NOMO-1 treated with dmso at 0.1 percent for 144 hours (cell line): ENCODE measurements around the gene CXCL12.

ENCODE experiments used
- DNase-seq: peaks from one replicate; lab custom pipeline; 2025; ENCODE audit not compliant: unreplicated experiment; lab: John Stamatoyannopoulos, UW

Gene CXCL12

GRCh38 chr10:44385026-44385695 is at the start of gene CXCL12:
Gene CXCL12 (minus strand): TSS chr10:44385097. CDS start chr10:44385005, 92 bp downstream.
- DNase-seq, result no peak

DNA sequence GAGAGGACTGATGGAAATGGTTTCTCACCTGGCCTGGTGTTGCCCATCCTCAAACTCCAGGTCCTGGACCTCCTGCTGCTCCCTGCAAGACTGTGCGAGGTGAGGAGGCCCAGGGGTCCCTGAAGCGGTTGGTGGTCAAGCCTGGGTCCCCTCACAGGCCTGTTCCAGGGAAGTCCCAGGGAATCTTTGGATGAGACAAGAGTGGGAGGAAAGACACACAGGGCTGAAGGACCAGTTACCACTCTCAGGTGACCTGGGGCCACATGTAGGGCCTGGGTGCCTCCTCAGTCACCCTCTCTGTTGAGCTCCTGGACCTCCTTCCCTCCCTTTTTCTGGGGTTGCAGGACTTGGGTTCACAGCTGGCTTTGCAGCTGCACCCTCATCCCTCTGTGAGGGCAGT is 42.6 kb upstream of the CXCL12 start:
- no peak for DNase-seq

GRCh38 chr10:44427037-44427436 is 42.1 kb upstream of the CXCL12 start:
- no peak for DNase-seq

DNA sequence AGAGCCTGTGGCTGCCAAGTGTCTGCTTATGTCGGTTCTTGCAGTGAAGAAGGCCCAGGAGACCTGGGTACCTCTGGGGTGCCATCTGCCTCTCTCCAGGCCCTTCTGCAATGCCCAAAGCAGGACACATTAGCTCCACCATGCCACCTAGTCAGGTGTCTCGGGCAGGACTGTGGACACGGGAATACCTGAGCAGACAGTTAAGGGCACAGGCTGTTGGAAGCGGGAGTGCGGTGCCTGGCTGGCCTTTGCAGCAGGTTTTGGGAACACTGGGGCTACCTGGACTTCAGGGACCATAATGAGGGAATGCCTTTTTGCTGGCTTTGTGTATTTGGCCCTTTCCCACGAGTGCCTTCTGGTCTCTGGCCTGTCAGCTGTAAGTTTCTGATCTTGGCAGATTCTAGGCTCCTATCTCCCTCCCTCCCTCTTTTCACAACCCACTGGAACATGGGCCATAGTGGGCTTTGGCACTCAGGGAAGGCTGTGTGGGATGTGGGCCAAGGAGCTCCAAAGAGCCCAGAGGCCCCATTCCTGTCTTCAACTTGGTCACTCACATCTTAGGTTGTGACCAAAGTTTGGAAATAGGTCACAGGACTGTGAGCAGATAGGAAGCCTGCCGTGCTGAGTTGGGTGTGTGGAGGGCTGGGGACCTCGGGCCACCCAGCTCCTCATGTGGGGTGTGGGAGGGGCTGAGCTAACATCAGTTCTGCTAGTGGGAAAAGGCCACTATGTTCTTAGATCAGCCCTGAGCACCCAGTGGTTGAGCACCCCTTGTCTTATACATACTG is 41.5 kb upstream of the CXCL12 start:
- no peak for DNase-seq

- no peak for DNase-seq
Measured at GRCh38 chr10:44425466-44425865, 40.6 kb upstream of the CXCL12 start.

DNA sequence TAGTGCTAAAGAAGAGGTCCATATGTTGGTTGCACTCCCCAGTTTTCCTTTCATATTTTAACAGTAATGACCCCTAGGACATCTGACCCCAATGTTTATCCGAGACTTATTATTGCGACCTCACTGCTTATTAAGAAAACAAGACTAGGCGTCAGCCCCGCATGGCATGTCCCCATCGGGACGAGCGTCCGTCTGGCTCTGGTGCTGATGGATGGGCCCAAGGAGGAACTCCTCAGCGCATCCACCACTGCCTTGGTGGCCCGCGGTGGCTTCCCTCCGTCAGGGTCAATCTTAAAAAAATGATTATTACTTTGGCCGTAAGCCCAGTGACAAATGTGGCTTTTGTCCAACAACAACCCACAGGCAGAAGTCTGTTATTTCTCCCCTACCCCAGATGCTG is 40.1 kb upstream of the CXCL12 start:
- no peak for DNase-seq

GRCh38 chr10:44424298-44424697 is 39.4 kb upstream of the CXCL12 start:
- DNase-seq, result no peak

DNA sequence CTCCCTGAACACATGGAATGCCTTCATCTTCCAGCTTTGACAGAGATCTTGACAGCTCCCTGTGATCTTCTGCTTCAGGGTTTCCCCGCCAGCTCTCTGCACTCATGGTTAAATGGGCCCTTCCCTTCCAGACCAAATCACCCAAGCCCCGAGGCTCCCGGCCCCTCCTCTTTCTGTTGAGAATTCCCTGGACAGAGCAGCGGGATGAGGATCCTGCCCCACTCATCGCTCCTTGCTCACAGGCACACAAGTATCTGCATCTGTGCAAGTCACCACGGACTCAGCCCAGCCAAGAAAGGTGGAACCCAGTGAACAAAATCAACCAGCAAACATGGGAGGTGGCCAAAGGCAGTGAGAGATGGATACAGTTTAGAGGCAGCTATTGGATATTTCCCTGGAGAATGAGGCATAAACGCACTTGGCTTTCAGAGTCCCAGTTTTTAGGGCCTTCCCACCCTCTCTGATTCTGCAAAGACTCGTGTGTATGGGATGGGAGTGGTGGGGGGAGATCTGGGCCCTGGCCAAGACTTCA is 37.7 kb upstream of the CXCL12 start:
- DNase-seq, result no peak

DNA sequence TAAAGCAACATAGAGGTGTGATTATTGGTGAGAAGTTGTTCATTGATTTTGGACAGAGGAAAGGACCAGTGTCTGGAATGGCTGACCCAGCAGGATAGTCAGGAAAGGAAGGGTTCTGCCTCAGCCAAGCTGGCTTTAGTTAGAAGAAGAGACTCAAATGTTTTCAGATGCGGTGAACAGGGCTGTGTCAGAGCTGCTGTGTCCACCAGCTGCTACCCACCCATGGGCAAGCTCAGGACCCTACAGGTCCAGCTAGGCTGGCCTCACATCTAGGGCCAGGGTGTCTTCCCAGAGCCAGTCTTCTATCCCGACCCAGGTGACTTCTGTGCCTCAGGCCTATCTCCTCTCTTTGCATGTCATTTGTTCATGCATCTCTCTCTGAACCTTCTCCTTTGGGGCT is 37.3 kb upstream of the CXCL12 start:
- no peak for DNase-seq

- no peak for DNase-seq
Measured at GRCh38 chr10:44419790-44420549, 35.1 kb upstream of the CXCL12 start.

DNA sequence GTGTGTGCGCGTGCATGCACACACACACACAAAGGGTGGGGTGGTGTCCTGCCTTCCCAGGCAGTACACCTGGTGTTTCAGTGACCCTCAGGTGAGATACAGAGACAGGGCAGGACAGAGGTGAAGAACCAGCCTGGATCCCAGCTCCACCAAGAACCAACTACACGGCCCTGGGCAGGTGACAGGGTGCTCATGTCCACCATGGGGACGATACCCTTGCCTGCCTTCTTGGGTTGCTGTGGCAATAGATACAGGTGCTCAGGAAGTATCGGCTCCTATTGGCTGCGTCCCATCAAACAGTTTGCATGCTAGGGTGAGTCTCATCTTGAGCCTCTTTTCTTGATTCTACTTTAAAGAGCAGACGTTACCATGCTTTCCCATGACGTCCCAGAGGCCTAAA is 33.7 kb upstream of the CXCL12 start:
- no peak for DNase-seq

DNA sequence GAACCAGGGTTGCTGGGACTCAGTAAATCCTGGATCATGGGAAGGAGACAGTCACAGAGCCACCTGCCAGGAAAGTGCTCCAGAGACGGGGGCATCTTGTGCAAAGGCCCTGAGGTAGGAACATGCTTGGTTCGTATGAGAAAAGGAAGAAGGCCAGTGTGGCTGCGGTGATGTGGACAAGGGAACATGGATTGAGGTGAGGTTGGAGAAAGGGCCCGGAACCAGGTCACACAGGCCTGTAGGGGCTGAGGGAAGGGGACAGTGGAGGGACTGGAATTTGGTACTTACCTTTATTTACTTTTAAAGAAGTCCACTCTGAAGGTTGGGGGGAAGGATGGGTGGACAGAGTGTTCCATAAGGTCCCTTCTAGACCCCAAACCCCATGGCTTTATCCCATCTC is 32.9 kb upstream of the CXCL12 start:
- DNase-seq, result no peak

DNA sequence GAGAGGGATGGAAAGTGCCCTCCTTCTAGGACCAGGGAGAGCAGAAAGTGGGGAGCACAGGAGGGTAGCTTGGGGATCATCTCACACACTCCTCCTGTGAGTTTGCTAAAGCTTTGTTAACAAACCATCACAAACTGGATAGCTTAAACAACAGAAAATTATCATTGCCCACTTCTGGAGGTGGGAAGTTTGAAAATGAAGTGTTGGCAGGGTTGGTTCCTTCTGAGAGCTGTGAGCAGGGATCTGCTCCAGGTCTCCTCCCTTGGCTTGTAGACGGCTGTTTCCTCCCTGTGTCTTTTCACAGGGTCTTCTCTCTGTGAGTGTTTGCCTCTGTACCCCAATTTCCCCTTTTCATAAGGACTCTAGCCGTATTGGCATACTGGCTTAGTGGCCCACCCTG is 32.0 kb upstream of the CXCL12 start:
- DNase-seq, result no peak

GRCh38 chr10:44416021-44416771 is 31.3 kb upstream of the CXCL12 start:
- DNase-seq, result no peak

DNA sequence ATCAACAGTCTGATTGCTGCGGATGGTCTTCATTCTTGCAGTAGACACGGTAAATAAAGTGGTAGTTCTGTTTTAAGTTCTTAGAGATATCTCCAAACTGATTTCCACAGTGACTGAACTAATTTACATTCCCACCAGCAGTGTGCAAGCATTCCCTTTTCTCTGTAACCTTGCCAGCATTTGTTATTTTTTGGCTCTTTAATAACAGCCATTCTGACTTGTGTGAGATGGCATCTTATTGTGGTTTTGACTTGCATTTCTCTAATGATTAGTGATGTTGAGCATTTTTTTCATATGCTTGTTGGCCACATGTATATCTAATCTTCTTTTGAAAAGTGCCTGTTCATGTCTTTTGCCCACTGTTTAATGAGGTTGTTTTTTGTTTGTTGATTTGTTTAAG is 30.2 kb upstream of the CXCL12 start:
- no peak for DNase-seq

GRCh38 chr10:44413416-44413815 is 28.5 kb upstream of the CXCL12 start:
- no peak for DNase-seq

DNA sequence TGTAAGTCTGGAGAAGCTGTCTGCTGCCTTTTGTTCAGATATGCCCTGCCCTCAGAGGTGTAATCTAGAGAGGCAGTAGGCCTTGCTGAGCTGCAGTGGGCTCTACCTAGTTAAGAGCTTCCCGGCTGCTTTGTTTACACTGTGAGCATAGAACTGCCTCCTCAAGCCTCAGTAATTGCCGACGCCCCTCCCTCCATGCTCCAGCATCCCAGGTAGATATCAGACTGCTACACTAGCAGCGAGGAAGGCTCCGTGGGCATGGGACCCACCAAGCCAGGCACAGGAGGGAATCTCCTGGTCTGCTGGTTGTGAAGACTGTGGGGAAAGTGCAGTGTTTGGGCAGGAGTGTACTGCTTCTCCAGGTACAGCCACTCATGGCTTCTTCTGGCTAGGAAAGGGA is 26.4 kb upstream of the CXCL12 start:
- no peak for DNase-seq

GRCh38 chr10:44404741-44405437 is 20.0 kb upstream of the CXCL12 start:
- DNase-seq, result no peak

- DNase-seq, result no peak
Measured at GRCh38 chr10:44402465-44403195, 17.7 kb upstream of the CXCL12 start.

- no peak for DNase-seq
Measured at GRCh38 chr10:44400541-44400940, 15.6 kb upstream of the CXCL12 start.
